ENCODE measurements around the gene EEF2KMT.

EEF2KMT gene

DNA sequence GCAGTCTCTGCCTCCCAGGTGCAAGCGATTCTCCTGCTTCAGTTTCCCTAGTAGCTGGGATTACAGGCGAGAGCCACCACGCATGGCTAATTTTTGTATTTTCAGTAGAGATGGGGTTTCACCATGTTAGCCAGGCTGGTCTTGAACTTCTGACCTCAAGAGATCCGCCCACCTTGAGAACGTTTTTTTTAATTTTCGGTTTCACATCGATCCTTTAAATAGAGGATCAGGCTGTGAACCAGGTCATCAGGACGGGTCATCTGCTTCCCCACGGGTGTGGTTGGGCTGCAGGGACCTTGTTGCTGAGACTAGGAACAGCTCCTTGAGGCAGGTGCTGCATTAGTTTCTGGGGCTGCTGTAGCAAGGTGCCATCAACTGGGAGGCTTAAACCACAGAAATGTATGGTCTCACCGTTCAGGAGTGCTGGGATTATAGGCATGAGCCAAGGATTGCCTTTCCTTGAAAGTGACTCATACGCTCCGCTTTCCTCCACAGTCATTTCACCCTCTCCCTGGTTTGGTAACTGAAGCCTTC is 55.9 kb downstream of the EEF2KMT start:
- DNase-seq (ENCODE audit: low spot score) = no peak

DNA sequence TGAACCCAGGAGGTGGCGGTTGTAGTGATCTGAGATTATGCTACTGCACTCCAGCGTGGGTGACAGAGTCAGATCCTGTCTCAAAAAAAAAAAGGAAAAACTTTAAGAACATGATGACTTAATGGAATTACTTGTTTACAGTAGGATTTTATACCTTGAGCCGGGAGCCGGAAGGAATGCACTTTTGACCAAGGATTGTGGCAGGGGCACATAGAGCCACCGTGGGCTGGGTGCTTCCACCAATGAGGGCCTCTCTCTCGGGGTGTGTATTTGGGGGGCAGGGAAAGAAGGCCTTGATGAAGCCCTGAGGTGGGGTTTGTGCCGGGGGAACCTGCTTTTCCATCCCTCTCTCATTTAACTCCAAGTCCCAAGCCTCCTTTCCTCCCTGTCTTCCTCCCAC is 57.1 kb downstream of the EEF2KMT start:
- DNase-seq (ENCODE audit: low spot score) = no peak

GRCh38 chr16:5036228-5037156 is 61.1 kb downstream of the EEF2KMT start:
- no peak for DNase-seq (ENCODE audit: low spot score)

DNA sequence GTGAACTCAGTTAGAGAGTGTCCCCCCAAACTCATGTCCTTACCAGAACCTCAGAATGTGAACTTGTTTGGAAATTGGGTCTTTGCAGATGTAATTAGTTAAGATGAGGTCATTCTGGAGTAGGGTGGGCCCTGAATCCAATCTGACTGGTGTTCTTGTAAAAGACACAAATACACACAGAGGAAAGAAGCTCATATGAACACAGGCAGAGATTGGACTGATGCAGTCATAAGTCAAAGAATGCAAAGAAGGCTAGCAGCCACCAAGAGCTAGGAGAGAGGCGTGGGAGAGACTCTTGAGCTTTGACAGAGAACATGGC is 61.7 kb downstream of the EEF2KMT start:
- no peak for DNase-seq (ENCODE audit: low spot score)
